Cardiac fibroblast (primary cell): ENCODE results near the gene DROSHA.
A peak's percentile ranks its signal among the peaks of the same experiment; 100 is the strongest.

Experiments used
- DNase-seq, 2 donors: peaks; one replicate each; pipeline versions ENCODE4 v3.0.0 to v3.0.0-alpha.2; 2010; ENCODE audit warnings: low read depth in 2 of 2
- H3K4me3 ChIP-seq, 2 donors: replicated peaks in 1 of 2; 1 replicate in 1 of 2; 2 replicates in 1 of 2; pipeline ENCODE4 v1.5.1; 2011; ENCODE audit warnings: low read depth in 2 of 2, low read length in 2 of 2, mild to moderate bottlenecking in 2 of 2, moderate library complexity in 1 of 2
- TF ChIP-seq, protein P1 (sequence below): IDR thresholded peaks from one replicate; pipeline ENCODE4 v1.5.1; 2011; ENCODE audit warnings: low read depth, mild to moderate bottlenecking, low read length, inconsistent platforms

The DROSHA gene

DNA sequence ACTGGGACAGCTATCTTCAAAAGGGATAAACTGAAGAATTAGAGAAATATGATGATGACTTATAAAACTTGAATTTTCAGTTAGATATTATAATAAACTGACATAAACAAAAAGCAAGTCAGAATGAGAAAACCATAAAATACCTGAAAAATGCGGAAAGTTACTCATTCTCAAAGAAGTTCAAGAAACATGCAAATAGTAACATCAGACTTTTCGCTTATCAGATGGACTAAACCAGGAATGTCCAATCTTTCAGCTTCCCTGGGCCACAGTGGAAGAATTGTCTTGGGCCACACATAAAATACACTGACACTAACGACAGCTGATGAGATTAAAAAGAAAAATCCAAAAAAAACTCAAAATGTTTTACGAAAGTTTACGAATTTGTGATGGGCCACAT is 53.9 kb downstream of the DROSHA start:
- DNase-seq = no peak
- no peak overlapping the region for H3K4me3 ChIP-seq
- TF ChIP-seq, protein P1, sequence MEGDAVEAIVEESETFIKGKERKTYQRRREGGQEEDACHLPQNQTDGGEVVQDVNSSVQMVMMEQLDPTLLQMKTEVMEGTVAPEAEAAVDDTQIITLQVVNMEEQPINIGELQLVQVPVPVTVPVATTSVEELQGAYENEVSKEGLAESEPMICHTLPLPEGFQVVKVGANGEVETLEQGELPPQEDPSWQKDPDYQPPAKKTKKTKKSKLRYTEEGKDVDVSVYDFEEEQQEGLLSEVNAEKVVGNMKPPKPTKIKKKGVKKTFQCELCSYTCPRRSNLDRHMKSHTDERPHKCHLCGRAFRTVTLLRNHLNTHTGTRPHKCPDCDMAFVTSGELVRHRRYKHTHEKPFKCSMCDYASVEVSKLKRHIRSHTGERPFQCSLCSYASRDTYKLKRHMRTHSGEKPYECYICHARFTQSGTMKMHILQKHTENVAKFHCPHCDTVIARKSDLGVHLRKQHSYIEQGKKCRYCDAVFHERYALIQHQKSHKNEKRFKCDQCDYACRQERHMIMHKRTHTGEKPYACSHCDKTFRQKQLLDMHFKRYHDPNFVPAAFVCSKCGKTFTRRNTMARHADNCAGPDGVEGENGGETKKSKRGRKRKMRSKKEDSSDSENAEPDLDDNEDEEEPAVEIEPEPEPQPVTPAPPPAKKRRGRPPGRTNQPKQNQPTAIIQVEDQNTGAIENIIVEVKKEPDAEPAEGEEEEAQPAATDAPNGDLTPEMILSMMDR = no peak

DNA sequence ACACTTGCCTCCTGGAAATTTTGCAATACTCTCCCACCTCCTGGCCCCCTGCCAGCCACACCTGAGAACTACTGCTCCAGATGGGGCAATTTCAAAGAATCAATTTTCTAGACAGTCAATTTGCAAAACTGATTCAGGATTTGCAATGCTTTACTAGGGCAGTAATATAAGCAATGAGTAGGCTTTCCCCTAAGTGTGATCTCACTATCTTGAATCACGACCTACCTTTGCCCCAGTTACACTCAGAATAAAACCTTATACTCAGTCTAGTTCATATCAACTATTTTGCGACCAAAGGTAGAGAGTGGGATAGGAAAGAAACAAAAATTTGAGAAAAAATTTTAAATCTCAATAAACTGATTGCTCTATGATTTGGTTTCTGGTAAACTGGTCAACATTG is 54.4 kb downstream of the DROSHA start:
- TF ChIP-seq, protein P1 = no peak
- no peak for DNase-seq
- no peak overlapping the region for H3K4me3 ChIP-seq

DNA sequence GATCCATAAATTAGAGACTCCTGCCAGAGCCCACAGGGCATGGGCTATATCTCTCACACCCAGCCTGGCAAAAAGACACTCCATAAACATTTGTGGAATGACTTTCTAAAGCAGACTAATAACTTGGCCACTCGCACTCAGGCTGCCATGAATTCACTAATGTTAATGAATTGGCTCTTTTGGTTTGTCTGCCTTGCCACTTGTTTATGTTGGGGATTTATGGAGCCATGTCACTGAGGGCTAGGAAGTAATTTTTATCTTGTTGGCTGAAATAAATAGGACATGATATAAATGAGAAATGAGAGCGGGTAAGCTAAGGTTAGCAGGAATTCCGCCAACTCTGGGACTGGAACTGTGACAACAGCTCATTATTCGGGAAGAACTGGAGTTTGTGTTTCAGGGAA is 55.2 kb downstream of the DROSHA start:
- TF ChIP-seq, protein P1 = no peak
- no peak overlapping the region for H3K4me3 ChIP-seq
- peak in 1 of 2 donors; percentile 3 for DNase-seq

DNA sequence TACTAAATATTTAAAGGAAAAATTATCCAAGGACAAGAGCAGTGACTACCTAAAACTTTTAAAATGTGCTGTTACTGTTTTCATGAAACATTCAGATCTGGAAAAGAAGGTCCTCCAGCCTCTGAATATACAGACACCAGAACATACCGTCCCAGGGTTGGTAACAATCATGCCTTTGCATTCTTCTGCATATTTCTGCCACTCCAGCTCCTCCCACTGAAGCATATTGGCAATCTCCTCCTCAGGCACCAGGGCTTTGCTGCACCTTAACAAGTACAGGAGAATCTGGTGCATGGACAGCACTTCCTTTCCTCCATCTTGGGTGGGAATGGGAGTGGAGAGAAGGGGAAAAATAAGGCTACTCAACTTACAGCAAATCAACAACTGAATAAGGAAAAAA is 60.0 kb downstream of the DROSHA start:
- no peak overlapping the region for H3K4me3 ChIP-seq
- DNase-seq = peak; percentile 5 to 32
- TF ChIP-seq, protein P1 = no peak

DNA sequence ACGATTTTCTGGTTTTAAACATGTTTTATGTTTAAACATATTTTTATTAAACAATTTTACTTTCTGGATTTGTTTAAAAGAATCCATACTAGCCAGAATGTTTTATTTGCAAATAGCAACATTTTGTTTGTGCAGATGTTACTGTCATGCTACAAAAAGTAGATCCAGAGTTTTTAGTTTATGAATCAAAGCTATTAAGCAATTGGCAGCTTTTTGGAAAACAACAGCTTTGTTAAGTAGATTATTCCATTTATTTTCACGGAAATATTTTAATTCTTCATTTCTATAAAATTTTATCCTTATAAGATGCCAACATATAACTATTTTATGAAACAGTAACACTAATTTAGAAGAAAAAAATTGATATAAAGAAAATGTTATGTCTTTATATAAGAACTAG is 60.9 kb downstream of the DROSHA start:
- no peak for DNase-seq
- no peak overlapping the region for H3K4me3 ChIP-seq
- TF ChIP-seq, protein P1 = no peak

DNA sequence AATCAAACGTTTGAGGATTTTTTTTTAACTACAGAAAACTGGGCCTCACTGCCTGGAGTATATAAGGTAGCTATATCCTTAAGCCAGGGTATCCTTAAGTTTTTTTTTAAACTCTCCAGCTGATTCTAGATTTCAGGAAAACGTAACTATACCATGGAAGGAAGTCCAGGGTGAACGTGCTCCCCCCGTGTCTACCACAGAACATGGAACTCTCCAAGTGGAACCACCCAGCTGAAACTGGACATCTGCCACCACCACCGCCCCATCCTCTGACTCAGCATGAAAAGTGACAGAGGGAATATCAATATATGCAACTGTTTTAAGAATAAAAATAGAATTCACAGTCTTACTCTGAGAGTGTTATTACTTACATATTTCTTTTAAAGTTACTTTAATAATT is 61.3 kb downstream of the DROSHA start:
- H3K4me3 ChIP-seq = no peak overlapping the region
- DNase-seq = peak; percentile 49 to 63
- TF ChIP-seq, protein P1 = no peak

DNA sequence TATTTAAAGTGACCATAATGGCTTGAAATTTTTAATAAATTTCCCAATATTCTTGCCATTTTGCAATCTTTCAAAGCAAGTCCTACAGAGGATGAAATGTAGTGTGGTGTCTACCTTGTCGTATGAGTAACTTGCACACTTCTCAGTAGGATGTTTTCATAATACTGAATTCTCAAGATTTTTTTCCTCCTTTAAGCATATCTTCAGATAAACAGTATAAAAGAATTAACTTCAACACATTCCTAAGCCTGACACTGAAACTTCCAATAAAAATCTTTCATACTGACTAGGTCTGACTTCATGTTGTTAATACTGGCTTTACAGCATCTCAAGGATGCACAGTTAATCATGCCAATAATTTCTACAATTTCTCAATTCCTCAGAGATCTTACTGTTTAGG is 62.0 kb downstream of the DROSHA start:
- TF ChIP-seq, protein P1 = no peak
- no peak for DNase-seq
- H3K4me3 ChIP-seq = no peak overlapping the region
